GM12872 (cell line): ENCODE measurements around the gene ADM5.

Experiments used
- CTCF ChIP-seq: IDR thresholded peaks from 3 replicates; pipeline ENCODE4 v1.5.1; 2011; ENCODE audit warnings: low read depth, mild to moderate bottlenecking, low read length, moderate library complexity; ENCODE audit not compliant: insufficient read depth

The ADM5 gene

GRCh38 chr19:49662011-49662410 is 27.4 kb upstream of the ADM5 start:
- no peak for TF ChIP-seq CTCF

GRCh38 chr19:49663224-49663623 is 26.2 kb upstream of the ADM5 start:
- TF ChIP-seq CTCF: no peak

GRCh38 chr19:49664171-49665035 is 25.0 kb upstream of the ADM5 start:
- TF ChIP-seq CTCF: no peak

- no peak for TF ChIP-seq CTCF
These were observed 24.4 kb upstream of the ADM5 start for GRCh38 chr19:49665036-49665350.

- no peak for TF ChIP-seq CTCF
These were observed 23.9 kb upstream of the ADM5 start, which contains the start of the genes BCL2L12 and IRF3 for GRCh38 chr19:49665351-49666119. Gene BCL2L12 (plus strand): TSS chr19:49665933. CDS start chr19:49666693, 760 bp downstream. Gene IRF3 (minus strand): TSS chr19:49665857. CDS start chr19:49664838, 1,019 bp downstream.

GRCh38 chr19:49666120-49666444 is 23.3 kb upstream of the ADM5 start:
- TF ChIP-seq CTCF: no peak

- TF ChIP-seq CTCF: no peak
These were observed 21.9 kb upstream of the ADM5 start for GRCh38 chr19:49667473-49667872.
